SK-N-MC (cell line): ENCODE measurements around the gene SELENOW.

Experiments
- EZH2 ChIP-seq: fragments of 200-600 bp; sonication (generic); IDR thresholded peaks from one replicate; pipeline ENCODE4 v1.6.1; 2017; ENCODE audit warnings: antibody characterized with exemption
- POLR2AphosphoS5 ChIP-seq: IDR thresholded peaks from 2 replicates; pipeline ENCODE4 v1.6.1; 2012; ENCODE audit warnings: mild to moderate bottlenecking, low read depth, low read length, borderline replicate concordance

DNA sequence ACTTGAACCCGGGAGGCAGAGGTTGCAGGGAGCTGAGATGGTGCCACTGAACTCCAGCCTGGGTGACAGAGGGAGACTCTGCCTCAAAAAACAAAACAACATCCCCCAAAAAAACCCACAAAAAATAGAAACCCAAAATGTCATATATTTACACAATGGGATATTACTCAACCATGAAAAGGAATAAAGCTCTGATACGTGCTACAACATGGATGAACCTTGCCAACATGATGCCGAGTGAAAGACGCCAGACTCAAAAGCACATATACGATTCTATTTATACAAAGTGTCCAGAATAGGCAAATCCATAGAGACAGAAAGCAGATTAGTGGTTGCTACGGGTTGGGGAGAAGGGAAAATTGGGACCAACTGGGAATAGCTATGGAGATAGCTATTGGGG, 27.9 kb downstream of the SELENOW start:
- TF ChIP-seq EZH2 (no peak), POLR2AphosphoS5 (no peak)
